Colonic mucosa (tissue), 4 donors: ENCODE data around the gene CTSO. TPM values are rescaled to one million over a fixed set of nuclear protein-coding genes. Genes with fewer than 3 reads are reported as not detected.

Experiments used
- DNase-seq: peaks from one replicate; pipeline ENCODE4 v3.0.0-alpha.2; 2020
- H3K27ac ChIP-seq: fragments of 200-600 bp; one replicate; pipeline ENCODE4 v1.8.0; 2021
- H3K27me3 ChIP-seq: fragments of 200-600 bp; one replicate; pipeline ENCODE4 v1.8.0; 2021
- H3K36me3 ChIP-seq: fragments of 200-600 bp; one replicate; pipeline ENCODE4 v1.8.0; 2021
- H3K4me1 ChIP-seq: fragments of 200-600 bp; one replicate; pipeline ENCODE4 v1.8.0; 2021; ENCODE audit warnings: mild to moderate bottlenecking
- H3K4me3 ChIP-seq: fragments of 200-600 bp; one replicate; pipeline ENCODE4 v1.8.0; 2021
- H3K9ac ChIP-seq, 2 donors: one replicate each; pipeline ENCODE4 v1.7.0; 2013; ENCODE audit warnings: control low read depth in 2 of 2, low read depth in 2 of 2, low read length in 2 of 2
- H3K9me3 ChIP-seq: fragments of 200-600 bp; one replicate; pipeline ENCODE4 v1.8.0; 2021
- CTCF ChIP-seq: fragments of 200-600 bp; IDR thresholded peaks from one replicate; pipeline ENCODE4 v1.8.0; 2022; ENCODE audit warnings: antibody characterized with exemption, mild to moderate bottlenecking
- intact Hi-C: fragments of 100-400 bp; cut with DNase I; formaldehyde crosslinking; loops from one replicate; pipeline ENCODE4 v1.14.1; 2022
- total RNA-seq, 2 donors: library from RNA; stranded (reverse); fragmentation: NEBNext Ultra II Directional in 1 of 2; extraction: Animal tissue kit (Norgen Biotek cat#: 25700) in 1 of 2; gene quantifications; one replicate each; pipeline ENCODE4 v1.2.1, GENCODE V29; 2021
- donor health status: healthy.
- donor health status: DM: no; HTN: no; CAD: no.
- donor health status: DM: no; HTN: no; CAD: no.

CTSO gene
- total RNA-seq, 2 donors from 2014 or later = 3.3 to 14.7 TPM

GRCh38 chr4:155887847-155888570 lies 65.7 kb downstream of the CTSO start:
- no peaks in the 10 kb centered on the region for H3K4me1 ChIP-seq
- intact Hi-C loops = no loop called here
- no peak overlapping the region for H3K27ac ChIP-seq
- H3K36me3 ChIP-seq = no peaks in the 10 kb centered on the region
- H3K4me3 ChIP-seq = no peak overlapping the region
- H3K9me3 ChIP-seq = no peaks in the 10 kb centered on the region
- H3K9ac ChIP-seq = no peak overlapping the region
- DNase-seq = no peak
- no peak for TF ChIP-seq CTCF
- H3K27me3 ChIP-seq = no peaks in the 10 kb centered on the region

- intact Hi-C loops = no loop called here
- Histone ChIP-seq H3K27ac (no peak overlapping the region), H3K9me3 (no peaks in the 10 kb centered on the region), H3K4me1 (no peaks in the 10 kb centered on the region), H3K4me3 (no peak overlapping the region), H3K36me3 (no peaks in the 10 kb centered on the region), H3K9ac (no peak overlapping the region), H3K27me3 (no peaks in the 10 kb centered on the region)
- no peak for DNase-seq
- TF ChIP-seq CTCF = no peak
Observed at GRCh38 chr4:155887045-155887444, 66.6 kb downstream of the CTSO start.

GRCh38 chr4:155885666-155886065 lies 68.0 kb downstream of the CTSO start:
- TF ChIP-seq CTCF = no peak
- no peak overlapping the region for H3K4me3 ChIP-seq
- H3K4me1 ChIP-seq = no peaks in the 10 kb centered on the region
- no peaks in the 10 kb centered on the region for H3K27me3 ChIP-seq
- no peak overlapping the region for H3K9ac ChIP-seq
- H3K36me3 ChIP-seq = no peaks in the 10 kb centered on the region
- H3K27ac ChIP-seq = no peak overlapping the region
- DNase-seq = no peak
- intact Hi-C loops = no loop called here
- H3K9me3 ChIP-seq = no peaks in the 10 kb centered on the region

GRCh38 chr4:155883895-155884294 lies 69.8 kb downstream of the CTSO start:
- Histone ChIP-seq H3K27me3 (no peaks in the 10 kb centered on the region), H3K27ac (no peak overlapping the region), H3K36me3 (no peaks in the 10 kb centered on the region), H3K9ac (no peak overlapping the region), H3K4me1 (no peaks in the 10 kb centered on the region), H3K4me3 (no peak overlapping the region), H3K9me3 (no peaks in the 10 kb centered on the region)
- no peak for DNase-seq
- TF ChIP-seq CTCF = no peak
- intact Hi-C loops = no loop called here

GRCh38 chr4:155881555-155881954 lies 72.1 kb downstream of the CTSO start:
- no peak overlapping the region for H3K27ac ChIP-seq
- no peaks in the 10 kb centered on the region for H3K27me3 ChIP-seq
- intact Hi-C loops = no loop called here
- no peak overlapping the region for H3K4me3 ChIP-seq
- H3K4me1 ChIP-seq = no peaks in the 10 kb centered on the region
- H3K9ac ChIP-seq = no peak overlapping the region
- H3K9me3 ChIP-seq = no peaks in the 10 kb centered on the region
- DNase-seq = no peak
- TF ChIP-seq CTCF = no peak
- H3K36me3 ChIP-seq = no peaks in the 10 kb centered on the region
